T1000 (cell line): ENCODE data around the gene OR2AT4.
"Not testable (repeated sequence)": the region's sequence is repeated elsewhere in the genome, so short reads cannot be mapped to it uniquely, and the experiment has no call there.

Experiments used
- DNase-seq: peaks from one replicate; lab custom pipeline; 2025; ENCODE audit warnings: mixed read lengths; lab: John Stamatoyannopoulos, UW

The OR2AT4 gene

DNA sequence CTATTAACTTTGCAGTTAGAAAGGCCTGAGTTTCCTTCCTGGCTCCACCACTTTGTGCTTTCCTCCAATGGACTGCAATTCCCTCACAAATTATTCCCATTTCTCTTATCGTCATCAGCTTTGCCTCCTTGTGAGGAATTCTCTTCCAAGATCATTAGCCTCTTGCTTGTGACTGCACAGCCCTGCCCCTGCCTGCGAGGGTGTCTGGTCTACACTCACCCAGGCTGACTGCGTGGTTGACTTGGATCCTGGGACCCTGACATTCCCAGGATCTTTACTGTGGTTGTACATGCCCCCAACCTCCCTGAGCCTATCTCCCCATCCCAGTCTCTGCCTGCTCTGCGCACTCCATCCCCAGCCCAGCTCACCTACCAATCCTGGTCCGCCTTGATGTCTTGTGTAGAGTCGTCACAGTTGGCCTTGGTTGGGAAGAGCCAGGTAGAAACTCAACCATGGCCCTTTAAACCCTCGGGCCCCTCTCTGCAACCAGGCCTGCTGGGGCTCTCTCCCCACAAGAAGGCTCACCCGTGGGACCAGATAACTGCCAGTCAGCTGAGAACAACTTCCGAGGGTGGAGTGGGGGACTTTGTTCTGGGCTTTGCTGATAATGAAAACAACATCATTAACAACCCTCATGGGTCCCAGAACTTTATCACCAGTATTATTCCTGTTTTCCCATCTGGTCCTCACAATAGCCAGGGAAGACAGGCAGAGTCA is at the start of gene OR2AT4:
Gene OR2AT4, minus strand, starts transcription at position 421 of the 717 bp plus-strand sequence.
- DNase-seq, result no peak

DNA sequence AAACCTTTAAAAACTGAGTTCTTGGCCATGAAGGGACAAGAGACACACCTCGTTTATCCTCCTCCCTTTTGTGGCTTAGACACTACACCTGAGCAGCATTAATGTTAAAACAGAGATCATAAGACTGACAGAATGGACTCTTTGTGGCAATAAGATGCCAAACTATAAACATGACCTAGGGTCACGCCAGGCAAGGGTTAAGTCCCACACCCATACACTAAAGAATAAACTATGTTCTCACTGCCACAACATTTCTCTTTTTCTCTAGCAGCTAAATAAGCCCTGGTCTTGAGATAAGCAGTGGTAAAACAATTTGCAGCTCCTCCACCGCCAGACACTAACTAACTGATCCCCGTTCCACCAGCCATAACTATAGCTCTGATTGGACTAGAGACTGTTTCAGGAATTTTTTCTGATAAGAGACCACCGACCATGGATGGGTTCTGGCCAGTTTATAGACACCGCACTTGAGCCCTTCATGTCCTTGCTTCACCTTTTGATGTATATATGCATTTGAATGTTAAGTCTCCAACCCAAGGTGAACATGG is 49.4 kb upstream of the OR2AT4 start:
- no peak for DNase-seq

DNA sequence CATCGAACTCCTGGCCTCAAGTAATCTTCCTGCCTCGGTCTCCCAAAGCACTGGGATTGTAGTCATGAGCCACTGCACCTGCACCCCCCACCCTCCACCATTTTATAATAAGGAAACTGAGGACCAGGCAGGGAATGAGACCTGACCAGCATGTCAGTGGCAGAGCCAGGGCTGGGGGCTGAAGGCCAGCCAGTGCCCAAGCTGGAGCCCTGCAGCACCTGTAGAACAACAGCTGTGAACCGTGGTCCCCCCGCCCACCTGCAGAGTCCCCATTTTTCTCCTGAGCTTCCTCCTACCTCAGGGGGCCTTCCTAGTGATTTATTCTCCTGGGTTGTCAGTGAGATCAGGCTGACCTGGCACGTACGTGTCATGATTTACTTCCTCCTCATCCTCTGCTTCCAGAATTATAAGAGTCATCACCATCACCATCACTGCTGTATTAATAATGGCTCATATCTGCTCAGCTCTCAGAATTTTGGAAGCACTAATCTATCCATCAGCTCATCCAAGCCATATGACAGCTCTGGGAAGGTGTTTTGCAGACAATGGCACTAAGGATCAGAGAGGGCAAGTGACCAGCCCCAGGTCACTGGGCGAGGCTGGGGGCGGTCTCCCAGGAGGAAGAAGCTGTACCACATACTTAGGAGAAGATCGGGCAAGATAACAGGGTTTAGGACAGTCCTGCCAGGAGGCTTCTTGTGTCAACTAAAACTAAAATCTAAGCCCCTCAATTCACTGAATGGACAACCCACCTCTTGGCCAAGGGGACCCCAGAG is 48.7 kb upstream of the OR2AT4 start:
- no peak for DNase-seq

DNA sequence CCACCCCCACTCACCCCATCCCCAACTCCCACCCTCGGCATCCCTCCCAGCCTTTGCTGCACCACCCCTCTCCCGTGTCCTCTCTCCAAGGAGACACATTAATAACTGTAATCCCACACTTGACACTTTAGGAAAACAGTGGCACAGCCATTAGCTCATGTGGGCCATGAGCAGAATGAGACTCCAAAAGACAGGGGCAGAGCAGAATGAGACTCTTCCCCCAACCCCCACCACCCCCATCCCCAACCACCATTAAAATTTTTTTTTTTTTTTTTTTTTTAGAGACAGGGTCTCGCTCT is 48.0 kb upstream of the OR2AT4 start:
- DNase-seq, result no peak

DNA sequence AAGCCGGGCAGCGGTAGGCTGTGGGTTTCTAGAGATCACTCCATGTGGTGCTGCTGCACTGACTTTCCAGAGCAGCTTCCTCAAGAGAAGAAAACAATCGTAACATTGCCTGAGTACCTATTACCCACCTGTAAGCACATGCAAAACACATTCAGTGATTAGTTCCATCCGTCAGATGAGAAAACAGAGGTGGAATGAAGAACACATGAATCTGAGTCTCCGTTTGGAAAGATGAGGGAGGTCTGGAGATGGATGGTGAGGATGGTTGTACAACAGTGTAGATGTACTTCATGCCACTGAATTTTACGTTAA is 46.7 kb upstream of the OR2AT4 start:
- no peak for DNase-seq

DNA sequence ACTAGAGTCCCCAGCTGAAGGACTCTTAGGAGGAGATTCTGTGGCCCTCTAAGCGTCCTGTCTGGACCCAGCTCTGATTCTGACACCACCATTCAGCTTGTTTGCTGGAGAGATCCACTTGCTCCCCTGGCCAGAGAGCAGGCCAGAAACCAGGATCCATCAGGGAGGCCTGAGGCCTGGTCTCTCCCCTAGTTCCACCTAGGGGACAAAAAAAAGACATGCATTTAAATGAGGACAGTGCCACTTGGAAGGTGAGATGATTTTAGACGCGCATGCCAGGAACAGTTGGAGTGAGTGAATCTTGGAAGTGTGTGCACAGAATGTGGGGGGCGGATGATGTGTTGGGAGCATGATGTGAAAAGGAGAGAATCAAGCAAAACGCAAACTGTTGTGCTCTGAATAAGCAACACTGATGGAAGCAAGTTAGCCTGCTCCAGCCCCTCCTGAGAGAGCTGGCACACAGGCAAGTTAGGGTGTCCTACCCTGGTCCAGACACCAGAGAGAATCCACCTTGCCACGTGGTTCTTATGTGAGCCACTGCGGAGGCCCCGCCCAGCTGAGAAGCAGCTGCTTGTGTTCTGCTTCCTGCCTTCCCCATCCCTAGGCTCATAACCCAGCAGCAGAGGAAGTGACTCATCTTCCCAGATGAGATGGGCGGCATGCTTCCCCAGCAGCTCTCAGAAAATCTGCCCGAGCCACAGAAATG is 46.2 kb upstream of the OR2AT4 start:
- peak; percentile 49 for DNase-seq

DNA sequence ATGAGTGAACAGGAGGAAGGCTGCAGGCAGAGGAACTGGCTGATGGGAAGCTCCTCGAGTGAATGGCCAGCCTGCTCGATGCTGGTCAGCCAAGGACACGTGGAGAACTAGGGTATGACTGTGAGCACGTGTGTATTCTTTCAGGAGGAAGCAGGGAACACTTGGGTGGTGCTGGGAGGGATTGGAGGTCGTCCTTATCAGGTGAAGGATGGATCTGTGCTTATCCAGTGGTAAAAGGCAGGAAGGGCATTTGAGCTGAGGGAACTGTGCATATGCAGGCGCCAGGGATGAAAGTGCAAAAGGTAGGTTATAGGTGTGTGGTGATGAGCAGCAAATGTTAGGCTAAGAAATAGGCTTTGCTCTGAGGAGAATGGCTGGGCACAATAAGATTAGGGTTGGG is 44.5 kb upstream of the OR2AT4 start:
- no peak for DNase-seq

DNA sequence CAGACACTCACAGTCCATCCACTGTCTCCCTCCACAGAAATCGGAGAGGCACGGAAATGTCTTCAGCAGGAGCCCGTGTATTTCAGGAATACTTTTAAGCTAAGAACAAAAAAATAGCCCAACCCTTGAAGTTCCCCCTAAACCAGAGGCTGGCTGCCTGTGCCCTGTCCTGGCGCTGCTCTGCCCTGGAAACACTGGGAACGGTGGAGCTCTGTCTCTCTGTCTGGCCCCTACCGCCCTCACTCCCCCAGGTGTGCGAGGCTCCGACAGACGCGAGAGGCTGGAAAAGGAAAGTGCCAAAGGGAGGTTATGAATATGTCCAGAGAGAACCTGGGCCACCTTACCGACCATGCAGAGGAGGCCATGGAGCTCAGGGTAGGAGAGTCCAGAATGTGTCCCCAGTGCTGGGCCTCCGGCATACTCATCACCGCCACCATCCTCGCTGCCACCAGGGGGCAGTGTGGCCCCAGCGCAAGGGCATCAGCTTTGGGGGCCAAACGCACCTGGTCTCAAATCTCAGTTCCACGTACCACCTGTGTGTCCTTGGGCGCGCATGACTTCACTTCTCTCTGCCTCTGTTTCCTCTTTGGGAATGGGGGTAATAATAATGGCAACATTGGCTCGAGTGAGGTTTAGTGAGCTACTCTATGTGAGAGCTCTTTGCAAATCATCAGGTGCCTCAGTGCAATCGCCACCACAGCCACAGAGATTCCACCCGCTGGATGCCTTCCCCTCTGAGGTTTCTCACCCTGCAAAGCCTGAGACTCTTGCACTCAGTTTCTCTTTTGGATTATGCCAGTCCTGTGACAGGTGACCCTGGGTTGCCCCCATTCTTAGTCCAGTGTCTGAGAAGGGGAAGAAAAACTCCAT is 43.8 kb upstream of the OR2AT4 start:
- no peak for DNase-seq

DNA sequence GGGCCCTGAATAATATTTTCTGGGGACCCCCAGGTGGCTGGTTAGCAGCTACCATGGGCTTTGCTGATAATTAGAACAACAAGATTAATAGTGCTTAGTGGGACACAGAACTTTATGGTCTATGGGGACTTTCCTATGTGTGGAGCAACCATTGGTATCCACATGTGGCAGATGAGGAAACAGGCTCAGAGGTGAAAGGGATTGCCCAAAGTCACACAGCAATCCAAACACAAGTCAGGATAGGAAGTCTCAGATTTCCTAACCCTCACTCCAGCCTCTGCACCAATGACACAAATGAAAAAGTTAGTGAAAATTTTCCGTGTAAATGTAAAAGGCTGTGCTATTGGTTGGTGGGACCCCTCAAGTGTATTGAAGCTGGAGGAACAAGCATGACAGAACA is 39.0 kb upstream of the OR2AT4 start:
- DNase-seq, result no peak

DNA sequence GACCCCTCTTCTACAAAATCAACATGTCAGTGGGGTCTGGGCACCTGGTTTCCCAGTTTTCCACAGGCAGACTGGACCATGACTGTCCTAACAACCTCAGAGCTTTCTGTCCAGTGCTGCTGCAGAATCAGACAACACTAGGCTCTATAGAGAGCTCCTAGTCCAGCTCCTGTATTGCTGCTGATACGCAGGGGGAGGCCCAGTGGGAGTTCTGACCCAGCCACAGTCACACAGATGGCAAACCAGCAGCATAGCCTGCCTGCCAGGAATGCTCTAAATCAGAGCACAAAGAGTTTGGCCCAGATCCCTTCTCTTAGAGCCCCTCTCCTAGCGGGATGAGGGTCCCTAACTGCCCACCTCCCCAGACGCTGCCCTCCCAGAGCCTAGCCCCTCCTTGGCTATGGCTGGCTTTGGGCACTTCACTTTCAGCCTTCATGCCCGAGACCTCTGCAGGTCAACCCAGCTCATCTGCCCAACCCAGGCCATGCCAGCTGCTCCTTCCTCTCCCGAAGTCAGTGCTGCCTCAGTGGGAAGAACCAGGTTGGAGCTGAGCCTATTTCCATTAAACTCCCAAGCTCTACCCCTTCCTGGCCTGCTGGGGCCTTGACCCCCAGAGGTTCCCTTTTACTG is 38.5 kb upstream of the OR2AT4 start:
- no peak for DNase-seq

DNA sequence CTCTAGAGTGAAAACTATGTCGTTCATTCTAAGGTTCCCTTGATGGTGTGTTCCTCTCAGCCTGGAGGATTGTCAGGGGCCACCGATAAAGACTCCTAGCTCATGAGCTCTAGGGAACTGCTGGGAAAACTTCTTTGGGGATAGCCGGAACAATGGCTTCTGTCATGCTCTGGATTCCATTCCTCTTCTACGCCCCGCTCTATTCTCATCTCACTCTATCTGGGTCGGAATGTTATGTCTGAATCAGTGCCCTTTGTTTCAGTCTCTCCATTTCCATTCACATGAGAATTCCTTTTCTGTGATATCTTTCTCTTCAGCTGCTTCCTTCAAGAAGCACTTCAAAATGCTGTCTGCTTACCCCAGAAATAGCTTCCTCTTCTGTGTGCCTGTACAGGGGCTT is 37.3 kb upstream of the OR2AT4 start:
- DNase-seq, result no peak

DNA sequence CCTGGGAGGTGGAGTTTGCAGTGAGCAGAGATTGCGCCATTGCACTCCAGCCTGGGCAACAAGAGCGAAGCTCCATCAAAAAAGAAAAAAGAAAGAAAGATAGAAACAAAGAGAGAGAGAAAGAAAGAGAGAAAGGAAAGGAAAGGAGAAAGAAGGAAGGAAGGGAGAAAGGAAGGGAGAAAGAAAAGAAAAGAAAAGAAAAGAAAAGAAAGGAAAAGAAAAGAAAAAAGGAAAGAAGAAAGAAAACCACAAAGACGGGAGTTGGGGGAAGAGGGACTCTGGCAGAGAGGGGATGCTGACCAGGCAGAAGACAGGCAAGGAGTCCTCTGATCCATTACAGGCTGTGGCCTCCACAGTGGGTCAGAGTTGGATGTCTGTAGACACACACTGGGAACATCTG is 35.4 kb upstream of the OR2AT4 start:
- DNase-seq, result no peak

DNA sequence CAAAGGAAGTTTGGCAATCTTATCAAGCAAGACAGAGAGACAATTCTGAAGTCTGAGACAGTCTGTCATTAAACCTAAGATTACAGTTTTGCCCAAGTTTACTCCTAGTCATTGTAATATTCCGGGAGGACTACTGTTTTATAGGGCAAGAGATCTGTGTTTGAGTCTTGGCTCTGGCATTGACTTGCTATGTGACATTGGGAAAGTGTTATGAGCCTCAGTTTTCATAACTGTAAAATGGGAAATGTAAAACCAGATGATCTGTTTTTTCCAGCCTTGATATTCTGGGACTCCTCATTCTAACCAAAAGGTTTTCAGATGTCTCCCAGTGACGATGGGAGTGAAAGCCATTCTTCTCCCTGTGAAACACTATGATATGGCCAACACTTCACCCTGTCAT is 29.9 kb upstream of the OR2AT4 start:
- no peak for DNase-seq

DNA sequence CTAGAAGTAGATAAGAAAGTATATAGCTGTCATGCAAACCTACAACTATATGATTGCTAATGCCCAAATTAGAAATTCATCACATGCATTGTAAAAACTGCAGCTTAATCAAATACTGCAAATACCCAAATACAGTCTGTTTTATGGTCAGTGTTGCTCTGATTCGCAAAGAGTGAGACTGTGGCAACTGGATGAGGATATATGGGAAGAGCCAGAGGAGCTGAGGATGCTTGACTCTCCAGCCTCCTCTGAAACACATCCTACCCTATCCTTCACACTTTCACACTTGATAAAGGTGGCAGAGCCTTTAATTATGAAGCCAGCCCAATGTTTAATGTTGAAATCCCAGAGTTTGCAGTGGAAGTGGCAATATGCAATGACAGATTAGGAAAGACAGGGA is 21.9 kb upstream of the OR2AT4 start:
- no peak for DNase-seq

DNA sequence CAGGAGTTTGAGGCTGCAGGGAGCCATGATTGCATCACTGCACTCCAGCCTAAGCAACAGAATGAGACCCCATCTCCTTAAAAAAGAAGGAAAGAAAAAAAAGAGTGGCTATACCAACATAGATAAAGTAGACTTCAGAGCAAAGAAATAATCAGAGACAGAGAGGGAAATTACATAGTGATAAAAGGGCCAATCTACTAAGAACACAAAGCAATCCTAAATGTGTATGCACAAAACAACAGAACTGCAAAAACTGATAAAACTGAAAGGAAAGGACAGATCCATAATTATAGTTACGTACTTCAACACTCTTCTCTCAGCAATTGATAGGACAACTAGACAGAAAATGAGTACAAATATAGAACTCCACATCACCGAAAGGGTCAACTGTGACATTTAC is 17.8 kb upstream of the OR2AT4 start:
- DNase-seq, result no peak

DNA sequence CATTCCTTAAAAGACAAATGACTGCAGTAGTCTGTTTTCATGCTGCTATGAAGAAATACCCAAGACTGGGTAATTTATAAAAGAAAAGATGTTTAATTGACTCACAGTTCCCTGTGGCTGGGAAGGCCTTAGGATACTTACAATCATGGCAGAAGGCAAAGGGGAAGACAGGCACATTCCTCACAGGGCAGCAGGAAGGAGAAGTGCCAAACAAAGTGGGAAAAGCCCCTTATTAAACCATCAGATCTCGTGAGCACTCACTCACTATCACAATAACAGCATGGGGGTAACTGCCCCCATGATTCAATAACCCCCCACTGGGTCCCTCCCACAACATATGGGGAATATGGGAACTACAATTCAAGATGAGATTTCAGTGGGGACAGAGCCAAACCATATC is 16.4 kb upstream of the OR2AT4 start:
- no peak for DNase-seq

DNA sequence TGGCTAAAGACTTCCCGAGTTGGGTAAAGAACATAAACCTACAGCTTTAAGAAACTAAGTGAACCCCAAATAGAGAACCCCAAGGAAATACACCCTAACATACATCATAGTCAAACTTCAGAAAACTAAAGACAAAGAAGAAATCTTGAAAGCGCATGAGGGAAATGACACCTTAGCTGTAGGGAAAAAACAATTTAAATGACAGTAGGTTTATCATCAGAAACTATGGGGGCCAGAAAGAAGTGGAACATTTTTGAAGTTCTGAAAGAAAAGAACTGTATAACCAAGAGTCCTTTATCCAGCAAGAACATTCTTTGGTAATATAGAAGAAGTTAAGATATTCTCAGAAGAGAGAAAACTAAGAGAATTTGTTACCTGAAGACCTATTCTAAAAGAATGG is 15.5 kb upstream of the OR2AT4 start:
- no peak for DNase-seq

DNA sequence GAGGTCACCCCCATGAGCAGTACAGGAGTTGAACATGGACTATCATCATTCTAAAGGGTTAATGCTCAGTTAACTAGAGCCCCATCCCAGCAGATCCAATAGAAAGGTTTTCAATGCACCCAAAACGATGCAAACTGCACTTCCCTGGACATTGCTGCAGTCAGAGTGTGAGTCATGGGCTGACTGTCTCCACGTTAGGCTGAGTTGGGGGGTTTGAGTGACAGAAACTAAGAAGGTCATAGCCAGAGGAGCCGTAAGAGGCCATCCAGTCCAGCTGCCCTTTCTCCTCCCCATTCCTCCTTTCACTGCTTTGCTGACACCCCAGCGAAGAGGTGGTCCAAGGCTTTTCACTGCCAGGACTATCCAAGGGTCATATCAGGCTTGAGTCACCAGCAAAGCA is 10.5 kb upstream of the OR2AT4 start:
- no peak for DNase-seq

DNA sequence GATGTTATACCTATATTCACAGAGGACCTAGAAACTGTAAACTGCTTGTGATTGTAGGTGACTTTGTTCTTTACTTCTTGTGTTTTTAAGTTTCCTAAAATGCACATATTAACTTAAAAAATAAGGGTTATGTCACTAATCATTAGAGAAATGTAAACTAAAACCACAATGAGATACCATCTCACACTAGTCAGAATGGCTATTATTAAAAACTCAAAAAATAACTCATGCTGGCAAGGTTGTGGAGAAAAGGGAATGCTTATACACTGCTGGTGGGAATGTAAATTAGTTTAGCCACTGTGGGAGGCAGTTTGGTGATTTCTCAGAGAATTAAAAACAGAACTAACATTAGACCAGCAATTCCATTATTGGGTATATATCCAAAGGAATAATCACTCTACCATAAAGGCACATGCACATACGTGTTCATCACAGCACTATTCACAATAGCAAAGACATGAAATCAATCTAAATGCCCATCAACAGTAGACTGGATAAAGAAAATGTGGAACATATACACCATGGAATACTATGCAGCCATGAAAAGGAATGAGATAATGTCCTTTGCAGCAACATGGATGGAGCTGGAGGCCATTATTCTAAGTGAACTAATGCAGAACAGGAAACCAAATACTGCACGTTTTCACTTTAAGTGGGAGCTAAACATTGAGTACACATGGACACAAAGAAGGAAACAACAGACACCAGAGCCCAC is 9.4 kb upstream of the OR2AT4 start:
- DNase-seq, result not testable (repeated sequence)

DNA sequence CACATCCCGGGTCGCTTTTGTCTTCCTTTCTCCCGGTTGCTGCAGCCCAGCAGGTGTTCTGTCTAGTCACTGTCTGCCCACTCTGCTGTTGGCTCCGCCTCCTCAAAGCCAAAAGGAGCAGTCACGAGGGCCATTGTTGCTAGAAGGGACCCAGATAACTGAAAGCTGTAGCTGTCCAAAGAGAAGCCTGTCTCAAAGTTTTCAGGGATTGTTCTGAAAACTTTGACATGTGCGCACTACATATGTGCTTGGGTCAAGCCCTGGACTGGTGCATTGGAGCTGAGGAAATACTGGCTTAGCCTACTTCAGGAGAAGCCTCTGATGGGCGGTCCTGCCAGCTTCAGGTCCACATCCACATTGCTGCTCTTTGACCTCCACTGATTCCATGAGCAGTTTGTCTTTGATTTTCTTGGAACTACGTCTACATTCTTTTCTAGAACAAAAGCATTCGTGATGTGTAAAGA is 8.8 kb upstream of the OR2AT4 start:
- DNase-seq, result no peak
